ENCODE results near the gene SH3GL3. TPM values are rescaled to one million over a fixed set of nuclear protein-coding genes. Genes with fewer than 3 reads are reported as not detected.

SH3GL3 gene
- total RNA-seq, 2 donors from 2014 or later: 3.5 to 3.8 TPM

DNA sequence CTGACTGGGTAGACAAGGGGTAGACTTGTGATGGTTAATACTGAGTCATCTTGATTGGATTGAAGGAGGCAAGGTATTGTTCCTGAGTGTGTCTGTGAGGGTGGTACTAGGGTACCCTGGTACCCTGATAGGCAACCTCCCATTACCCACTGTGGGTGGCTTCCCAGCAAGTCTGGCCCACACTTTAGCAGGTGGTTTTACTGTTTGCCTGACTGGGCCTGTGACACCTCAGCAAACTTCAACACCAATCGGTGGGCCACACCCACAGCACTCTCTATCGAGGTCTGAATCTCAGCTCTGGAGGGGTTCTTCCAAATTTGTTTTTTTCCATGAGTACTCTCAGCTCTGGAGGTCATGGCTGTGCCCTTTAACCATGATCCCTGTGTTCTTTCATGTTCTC, 24.6 kb upstream of the SH3GL3 start:
- TF ChIP-seq, protein P1, sequence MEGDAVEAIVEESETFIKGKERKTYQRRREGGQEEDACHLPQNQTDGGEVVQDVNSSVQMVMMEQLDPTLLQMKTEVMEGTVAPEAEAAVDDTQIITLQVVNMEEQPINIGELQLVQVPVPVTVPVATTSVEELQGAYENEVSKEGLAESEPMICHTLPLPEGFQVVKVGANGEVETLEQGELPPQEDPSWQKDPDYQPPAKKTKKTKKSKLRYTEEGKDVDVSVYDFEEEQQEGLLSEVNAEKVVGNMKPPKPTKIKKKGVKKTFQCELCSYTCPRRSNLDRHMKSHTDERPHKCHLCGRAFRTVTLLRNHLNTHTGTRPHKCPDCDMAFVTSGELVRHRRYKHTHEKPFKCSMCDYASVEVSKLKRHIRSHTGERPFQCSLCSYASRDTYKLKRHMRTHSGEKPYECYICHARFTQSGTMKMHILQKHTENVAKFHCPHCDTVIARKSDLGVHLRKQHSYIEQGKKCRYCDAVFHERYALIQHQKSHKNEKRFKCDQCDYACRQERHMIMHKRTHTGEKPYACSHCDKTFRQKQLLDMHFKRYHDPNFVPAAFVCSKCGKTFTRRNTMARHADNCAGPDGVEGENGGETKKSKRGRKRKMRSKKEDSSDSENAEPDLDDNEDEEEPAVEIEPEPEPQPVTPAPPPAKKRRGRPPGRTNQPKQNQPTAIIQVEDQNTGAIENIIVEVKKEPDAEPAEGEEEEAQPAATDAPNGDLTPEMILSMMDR (conservative IDR thresholded peaks at IDR 0.05): no peak
- 95 to 100% methylated on average over 1 to 2 of the region's 2 CpGs for WGBS, 2 experiments (ENCODE audit: insufficient coverage in 1 of 2, insufficient read length in 1 of 2)
- H3K4me3 Mint-ChIP-seq: no peak overlapping the region

DNA sequence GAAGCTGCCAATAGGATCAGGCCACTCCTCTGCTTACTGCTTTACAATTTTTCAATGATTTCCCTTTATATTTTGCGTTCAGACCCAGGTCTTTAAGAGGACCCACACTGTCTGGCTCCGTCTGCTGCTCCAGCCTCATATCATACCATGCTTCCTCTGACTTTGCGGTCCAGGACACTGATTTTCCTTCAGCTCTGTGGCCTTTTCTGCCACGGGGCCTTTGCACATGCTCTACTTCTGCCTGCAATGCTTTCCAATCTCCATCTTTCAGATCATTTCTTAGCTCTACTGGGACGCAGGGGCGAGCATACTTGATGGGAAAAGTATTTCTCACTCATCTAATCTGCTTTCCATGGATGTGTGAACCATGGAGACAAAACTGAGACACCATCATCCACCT, 23.0 kb upstream of the SH3GL3 start:
- Histone ChIP-seq H3K27me3 (ENCODE audit: control insufficient read depth, insufficient read depth, low read length, poor library complexity, severe bottlenecking) (no peaks in the 10 kb centered on the region), H3K9ac (ENCODE audit: extremely low read depth, low read length, poor library complexity, severe bottlenecking) (no peak overlapping the region), H3K4me3 (ENCODE audit: low read length) (no peak overlapping the region), H3K4me1 (ENCODE audit: control insufficient read depth, insufficient read depth, low read length) (no peaks in the 10 kb centered on the region), H3K9me3 (ENCODE audit: control insufficient read depth, low read length) (no peaks in the 10 kb centered on the region), H3K27ac (ENCODE audit: low read depth, low read length) (no peak overlapping the region), H3K36me3 (ENCODE audit: control insufficient read depth, insufficient read depth, low read length) (no peaks in the 10 kb centered on the region)
- peaks cover 7% of the 10 kb centered on the region for H3K9me3 Mint-ChIP-seq
- H3K4me3 Mint-ChIP-seq: no peak overlapping the region
- no peaks in the 10 kb centered on the region for H3K4me1 Mint-ChIP-seq
- H3K27ac Mint-ChIP-seq: no peak overlapping the region
- no peak for DNase-seq
- WGBS, 2 experiments (ENCODE audit: insufficient coverage in 1 of 2, insufficient read length in 1 of 2): 90 to 94% methylated on average over 5 to 6 of the region's 6 CpGs
- TF ChIP-seq, protein P1 (conservative IDR thresholded peaks at IDR 0.05): no peak
- no peaks in the 10 kb centered on the region for H3K27me3 Mint-ChIP-seq (ENCODE audit: insufficient read depth)
- H3K36me3 Mint-ChIP-seq (ENCODE audit: low read depth): no peaks in the 10 kb centered on the region

More for the DNA sequence above, 24.6 kb upstream of the SH3GL3 start:
- Mint-ChIP-seq H3K36me3 (ENCODE audit: low read depth) (no peaks in the 10 kb centered on the region), H3K27ac (no peak overlapping the region), H3K27me3 (ENCODE audit: insufficient read depth) (no peaks in the 10 kb centered on the region), H3K4me1 (no peaks in the 10 kb centered on the region), H3K9me3 (peaks cover 2% of the 10 kb centered on the region)
- no peaks in the 10 kb centered on the region for H3K4me1 ChIP-seq (ENCODE audit: control insufficient read depth, insufficient read depth, low read length)
- no peaks in the 10 kb centered on the region for H3K36me3 ChIP-seq (ENCODE audit: control insufficient read depth, insufficient read depth, low read length)
- no peak overlapping the region for H3K4me3 ChIP-seq (ENCODE audit: low read length)
- no peak overlapping the region for H3K27ac ChIP-seq (ENCODE audit: low read depth, low read length)
- no peaks in the 10 kb centered on the region for H3K27me3 ChIP-seq (ENCODE audit: control insufficient read depth, insufficient read depth, low read length, poor library complexity, severe bottlenecking)
- no peak overlapping the region for H3K9ac ChIP-seq (ENCODE audit: extremely low read depth, low read length, poor library complexity, severe bottlenecking)
- no peak for DNase-seq
- H3K9me3 ChIP-seq (ENCODE audit: control insufficient read depth, low read length): no peaks in the 10 kb centered on the region

DNA sequence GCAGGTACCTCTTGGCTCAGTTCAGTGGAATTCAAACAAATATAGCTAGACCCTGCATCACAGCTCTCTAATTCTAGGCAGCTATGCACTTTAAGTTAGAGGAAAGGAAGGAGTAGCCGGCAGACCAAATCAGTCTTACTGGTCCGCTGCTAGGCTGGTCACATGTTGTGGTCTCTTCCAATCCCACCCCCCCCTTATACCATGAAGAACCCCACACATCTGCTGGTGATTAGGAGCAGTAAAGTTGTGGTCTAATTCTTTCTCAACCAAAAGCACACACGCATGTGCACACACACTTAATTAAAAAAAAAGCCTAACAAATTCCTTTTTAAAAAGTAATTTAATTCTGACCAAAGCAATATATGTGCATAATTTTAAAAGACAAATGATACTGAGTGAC, 16.7 kb upstream of the SH3GL3 start:
- TF ChIP-seq, protein P1 (conservative IDR thresholded peaks at IDR 0.05): no peak
- no CpG with 5 or more reads among the region's 3 CpGs for WGBS, 2 experiments (ENCODE audit: insufficient coverage in 1 of 2, insufficient read length in 1 of 2)

More for the DNA sequence above, 16.7 kb upstream of the SH3GL3 start:
- H3K27me3 ChIP-seq (ENCODE audit: control insufficient read depth, insufficient read depth, low read length, poor library complexity, severe bottlenecking): no peaks in the 10 kb centered on the region
- no peak overlapping the region for H3K27ac ChIP-seq (ENCODE audit: low read depth, low read length)
- H3K9me3 ChIP-seq (ENCODE audit: control insufficient read depth, low read length): no peaks in the 10 kb centered on the region
- H3K27ac Mint-ChIP-seq: no peak overlapping the region
- no peak overlapping the region for H3K4me3 ChIP-seq (ENCODE audit: low read length)
- H3K9me3 Mint-ChIP-seq: peaks cover 7% of the 10 kb centered on the region
- H3K36me3 Mint-ChIP-seq (ENCODE audit: low read depth): no peaks in the 10 kb centered on the region
- no peaks in the 10 kb centered on the region for H3K4me1 ChIP-seq (ENCODE audit: control insufficient read depth, insufficient read depth, low read length)
- H3K9ac ChIP-seq (ENCODE audit: extremely low read depth, low read length, poor library complexity, severe bottlenecking): no peak overlapping the region
- H3K27me3 Mint-ChIP-seq (ENCODE audit: insufficient read depth): no peaks in the 10 kb centered on the region
- no peak overlapping the region for H3K4me3 Mint-ChIP-seq
- no peaks in the 10 kb centered on the region for H3K36me3 ChIP-seq (ENCODE audit: control insufficient read depth, insufficient read depth, low read length)
- H3K4me1 Mint-ChIP-seq: peaks cover 6% of the 10 kb centered on the region
- no peak for DNase-seq
